NCI-H748 treated with DMSO at 0.1 percent for 48 hours (cell line): ENCODE data around the gene NTM.
A peak's percentile ranks its signal among the peaks of the same experiment; 100 is the strongest.

Experiments used
- DNase-seq: peaks from one replicate; lab custom pipeline; 2025; lab: John Stamatoyannopoulos, UW

NTM gene

DNA sequence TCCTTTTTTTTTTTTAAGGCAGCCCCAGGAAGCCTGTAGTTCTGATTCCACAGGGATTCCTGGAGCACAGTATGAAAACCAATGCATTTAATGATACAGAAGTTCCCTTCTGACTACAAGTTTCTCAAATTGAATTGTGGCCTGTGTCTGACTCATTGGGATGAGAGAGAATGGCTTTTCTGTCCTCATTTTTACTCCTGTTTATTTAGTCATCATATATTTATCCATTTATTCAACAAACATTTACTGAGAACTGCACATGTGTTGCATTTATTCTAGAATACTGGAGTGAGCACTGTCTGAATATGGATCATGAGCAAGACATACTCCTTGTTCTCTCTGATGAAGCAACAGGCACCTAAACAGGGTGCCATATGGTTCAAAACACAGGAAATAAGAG, 231.2 kb downstream of the NTM start:
- DNase-seq, result no peak

DNA sequence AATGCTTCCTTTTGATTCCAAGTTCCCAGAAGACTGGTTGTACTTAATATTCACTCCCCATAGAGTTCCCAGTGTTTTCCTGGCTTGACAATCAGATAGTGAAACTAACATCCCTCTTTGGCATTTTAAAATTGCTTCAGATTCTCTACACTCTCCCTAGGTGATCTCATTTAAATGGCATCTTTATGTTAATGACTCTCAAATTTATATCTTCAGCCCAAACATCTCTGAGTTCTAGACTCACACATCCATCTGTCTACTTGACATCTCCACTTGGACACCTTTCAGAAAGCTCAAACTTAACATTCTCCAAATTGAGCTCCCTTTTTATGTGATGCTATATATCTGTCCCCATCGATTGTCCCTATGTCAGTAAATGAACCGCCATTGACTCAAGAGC, 232.0 kb downstream of the NTM start:
- DNase-seq, result no peak

DNA sequence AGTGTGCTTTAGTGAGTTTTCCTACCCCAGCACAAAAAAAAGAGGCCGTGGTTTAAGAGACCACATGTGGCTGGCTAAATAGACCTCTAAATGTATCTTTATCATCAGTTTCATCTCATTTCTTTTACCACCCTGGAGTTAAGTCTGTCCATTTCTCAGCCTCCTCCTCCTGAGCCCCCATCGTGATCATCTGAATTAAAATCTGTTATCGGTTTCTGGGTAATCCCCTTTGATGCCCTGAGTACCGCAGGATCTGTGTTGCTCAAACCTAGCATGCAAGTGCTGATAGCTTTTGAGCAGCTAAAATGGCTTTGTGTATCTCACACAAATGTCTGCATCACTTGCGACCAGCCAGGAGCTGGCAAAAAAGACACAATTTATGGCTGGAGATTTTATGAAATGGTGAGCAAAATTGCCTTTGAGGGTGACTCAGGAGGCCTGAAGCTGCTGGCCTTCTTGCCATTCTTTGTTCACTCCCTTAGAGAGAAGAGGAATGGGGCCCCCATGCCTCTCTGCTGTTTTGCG, 236.5 kb downstream of the NTM start:
- no peak for DNase-seq

DNA sequence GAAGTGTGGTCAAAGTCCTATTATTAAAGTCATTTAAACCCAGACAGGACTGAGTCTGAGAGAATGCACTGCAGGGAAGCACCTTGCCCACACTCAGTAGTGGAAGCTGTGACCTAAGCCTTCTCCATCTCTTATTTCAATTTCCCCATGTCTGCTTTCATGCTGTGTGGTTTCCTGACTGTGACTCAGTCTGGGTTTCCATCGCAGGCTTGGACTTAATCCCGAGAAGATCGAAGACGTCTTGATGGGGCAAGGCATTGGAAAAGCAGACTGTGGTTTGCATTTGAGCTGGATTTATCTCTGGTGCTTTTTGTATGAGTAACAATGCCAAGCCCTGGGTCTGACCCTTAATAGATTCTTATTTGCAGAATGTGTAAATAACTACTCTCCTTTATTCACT, 238.9 kb downstream of the NTM start:
- no peak for DNase-seq

DNA sequence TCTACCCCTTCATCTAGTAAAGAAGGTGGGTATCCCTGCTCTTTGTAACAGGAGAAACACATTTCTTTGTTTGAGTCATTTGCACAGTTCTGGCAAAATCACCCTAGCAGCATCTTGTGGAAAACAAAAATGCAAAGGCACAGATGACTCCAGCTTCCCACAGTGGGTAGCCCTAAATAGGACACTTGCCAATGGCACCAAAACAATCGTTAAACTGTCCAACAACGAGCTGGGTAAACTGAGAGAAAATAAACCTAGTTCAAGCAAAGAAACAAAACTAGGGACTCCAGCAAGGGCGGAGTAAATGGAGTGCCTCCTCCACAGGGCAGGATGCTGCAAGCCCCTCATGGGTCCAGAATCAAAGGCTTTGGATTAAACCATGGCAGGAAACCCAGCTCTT, 239.5 kb downstream of the NTM start:
- no peak for DNase-seq

DNA sequence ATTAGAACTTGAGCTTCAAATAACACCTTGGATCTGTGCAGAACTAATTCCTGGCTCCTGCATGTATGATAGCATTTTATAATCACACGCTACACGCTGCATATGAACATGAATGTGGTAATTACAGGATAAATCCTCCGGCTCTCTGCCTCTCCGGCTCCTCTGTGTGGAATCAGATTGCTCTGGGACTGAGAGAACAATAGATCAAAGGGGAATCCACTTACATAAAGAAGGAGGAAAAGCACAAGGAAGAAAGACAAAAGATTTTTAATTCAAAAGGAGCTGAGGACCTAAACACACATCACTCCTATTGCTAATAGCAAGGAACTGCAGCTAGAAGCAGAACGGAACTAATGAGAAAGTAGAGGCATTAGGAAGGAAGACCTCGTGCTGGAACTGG, 240.9 kb downstream of the NTM start:
- no peak for DNase-seq

DNA sequence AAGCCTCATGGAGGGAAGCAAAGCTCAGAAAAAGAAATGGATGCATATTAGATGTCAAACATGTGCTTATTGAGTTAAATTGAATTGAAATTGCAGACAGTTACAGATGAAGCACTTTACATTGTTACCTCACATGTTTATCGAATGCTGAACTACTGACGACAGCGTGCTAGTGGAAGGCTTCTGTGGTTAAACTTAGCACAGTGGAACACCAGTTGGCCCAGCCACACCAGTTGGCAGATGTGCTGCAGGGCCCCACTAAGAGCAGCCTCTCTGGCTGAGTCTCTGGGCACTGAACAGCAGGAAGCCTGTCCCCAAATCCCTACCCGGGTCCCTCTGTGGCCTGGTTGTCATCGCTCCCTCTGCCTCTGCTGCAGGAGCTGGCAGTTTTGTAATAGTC, 242.1 kb downstream of the NTM start:
- no peak for DNase-seq

DNA sequence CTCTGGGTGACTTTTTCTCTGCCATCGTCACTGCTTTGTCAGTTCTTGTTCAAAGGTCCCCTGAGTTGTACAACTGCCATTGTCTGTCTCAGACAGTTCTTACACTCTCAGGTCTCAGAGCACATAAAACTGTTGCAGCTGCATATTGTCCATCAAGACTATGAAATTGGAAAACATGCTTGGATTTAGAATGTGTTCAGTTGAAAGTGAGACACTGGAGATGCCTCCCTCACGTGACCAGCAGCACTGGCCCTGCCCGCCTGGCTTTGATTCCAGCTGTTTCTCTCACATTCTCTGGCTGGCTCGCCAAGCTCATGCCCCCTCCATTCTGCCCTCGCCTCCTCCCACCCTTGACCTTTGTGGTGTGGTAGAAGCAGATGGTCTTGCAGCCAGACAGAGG, 244.2 kb downstream of the NTM start:
- no peak for DNase-seq

DNA sequence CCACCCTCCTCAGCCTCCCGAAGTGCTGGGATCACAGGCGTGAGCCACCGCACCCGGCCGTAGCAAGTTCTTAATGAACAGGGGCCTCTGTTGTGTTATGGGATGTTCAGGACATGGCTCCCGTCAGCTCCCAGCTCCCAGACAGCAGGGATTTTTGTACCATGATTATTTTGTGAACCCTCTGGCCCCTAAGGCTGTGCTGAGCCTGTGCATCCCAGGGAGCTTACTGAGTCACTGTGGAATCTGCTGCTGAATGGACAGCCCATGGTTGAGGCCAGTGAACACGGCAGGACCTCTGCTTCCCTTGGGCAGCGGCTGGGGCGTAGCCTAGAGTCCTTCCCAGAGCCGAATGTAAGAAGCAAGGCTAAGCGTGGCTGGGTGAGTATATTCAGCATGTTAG, 245.2 kb downstream of the NTM start:
- no peak for DNase-seq

DNA sequence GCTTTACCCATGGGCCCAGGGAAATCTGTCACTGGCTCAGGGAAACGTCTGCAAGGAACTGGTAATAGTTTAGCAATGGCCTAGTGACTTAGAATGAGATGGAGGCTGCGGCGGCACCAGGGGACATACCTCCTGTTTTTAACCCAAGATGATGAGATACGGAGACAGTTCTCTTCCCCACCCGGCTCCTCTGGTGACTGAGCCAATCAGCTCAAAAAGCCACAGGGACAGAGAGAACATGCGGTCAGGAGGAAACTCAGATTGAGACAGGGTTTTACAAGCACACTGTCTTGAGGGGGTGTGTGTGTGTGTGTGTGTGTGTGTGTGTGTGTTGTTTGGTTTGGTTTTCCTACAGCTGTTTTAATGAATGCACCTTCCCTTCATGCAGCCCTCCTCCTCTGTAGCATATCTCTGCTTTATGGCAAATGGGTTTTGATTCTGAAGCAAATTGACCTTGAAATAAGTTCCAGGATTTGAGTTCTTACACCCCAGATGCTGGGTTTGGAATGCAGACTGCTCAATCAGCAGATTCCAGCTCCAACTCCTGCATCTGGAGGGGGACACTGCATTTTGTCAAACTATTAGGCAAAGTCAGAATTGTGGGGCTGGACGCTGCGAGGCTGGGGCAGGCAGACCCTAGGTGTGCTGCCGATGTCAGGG, 246.2 kb downstream of the NTM start:
- no peak for DNase-seq

DNA sequence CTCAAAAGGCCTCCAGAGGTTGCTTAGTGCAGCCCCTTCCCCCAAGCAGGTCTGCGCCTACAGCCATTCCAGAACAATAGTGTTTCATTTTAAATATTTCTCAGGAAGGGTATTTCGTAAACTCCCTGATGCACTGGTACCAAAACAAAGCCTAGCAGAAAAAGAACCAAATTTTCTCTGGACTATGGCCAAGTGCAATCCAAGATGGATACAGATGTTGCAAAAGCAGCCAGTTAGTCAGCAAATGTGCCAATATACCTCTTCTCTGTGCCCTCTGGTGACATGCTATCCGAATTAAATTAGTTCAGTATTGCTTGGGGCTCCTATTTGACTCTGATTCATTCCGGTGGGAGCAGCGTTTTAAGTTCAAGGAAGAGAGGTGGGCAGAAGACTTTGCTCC, 247.8 kb downstream of the NTM start:
- DNase-seq, result no peak

DNA sequence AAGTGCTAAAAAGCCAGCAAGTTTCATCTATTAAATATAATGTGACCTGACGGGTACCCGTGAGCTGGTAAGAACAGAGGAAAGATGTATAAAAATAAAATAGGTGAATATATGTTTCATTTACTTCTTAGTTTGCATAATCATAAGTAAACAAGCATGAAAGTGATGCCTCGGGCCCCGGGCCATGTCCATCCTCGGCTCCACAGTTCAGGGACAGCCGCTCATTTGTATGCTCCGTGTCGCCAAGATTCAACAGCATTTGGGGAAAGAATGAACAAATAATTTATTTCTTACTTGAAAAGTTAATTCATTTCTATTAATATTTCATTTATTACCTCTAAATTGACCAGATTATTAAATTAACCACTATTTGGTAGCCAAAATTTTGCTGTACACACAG, 251.8 kb downstream of the NTM start:
- DNase-seq, result no peak

DNA sequence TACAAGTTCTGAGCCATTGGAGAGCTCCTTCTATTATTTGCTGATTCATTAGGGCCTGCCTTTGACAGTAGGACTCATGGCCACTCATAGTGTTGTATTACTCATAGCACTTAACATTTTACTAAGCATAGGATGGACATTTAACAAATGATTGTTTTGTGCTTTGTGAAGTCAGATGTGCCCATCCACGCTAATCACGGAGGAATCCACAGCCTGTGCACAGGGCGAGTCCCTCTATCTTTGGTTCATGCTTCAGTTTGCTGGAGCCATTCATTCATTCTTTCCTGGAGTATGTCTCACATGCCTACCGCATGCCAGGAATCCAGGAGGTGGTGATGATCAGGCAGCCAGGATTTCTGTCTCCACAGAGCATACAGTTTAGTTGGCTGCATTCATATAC, 254.1 kb downstream of the NTM start:
- no peak for DNase-seq

DNA sequence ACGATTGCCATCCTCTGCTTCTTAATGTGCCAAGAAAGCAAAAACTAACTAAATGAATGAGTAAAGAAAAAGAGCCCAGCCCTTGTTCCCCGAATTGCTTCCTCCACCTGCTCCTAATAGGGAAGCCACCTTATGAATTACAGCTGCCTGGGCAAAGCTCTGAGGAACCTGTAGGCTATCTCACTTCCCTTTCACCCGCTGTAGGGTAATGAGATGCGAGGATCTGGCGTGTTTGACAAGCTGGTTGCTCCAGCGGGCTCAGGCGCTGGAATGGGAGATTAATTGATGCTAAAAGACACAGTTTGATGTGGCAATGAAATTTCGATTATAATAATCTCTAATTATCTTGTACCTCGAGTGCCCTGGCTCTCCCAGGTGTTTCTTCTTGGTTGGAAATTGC, 256.4 kb downstream of the NTM start:
- no peak for DNase-seq

DNA sequence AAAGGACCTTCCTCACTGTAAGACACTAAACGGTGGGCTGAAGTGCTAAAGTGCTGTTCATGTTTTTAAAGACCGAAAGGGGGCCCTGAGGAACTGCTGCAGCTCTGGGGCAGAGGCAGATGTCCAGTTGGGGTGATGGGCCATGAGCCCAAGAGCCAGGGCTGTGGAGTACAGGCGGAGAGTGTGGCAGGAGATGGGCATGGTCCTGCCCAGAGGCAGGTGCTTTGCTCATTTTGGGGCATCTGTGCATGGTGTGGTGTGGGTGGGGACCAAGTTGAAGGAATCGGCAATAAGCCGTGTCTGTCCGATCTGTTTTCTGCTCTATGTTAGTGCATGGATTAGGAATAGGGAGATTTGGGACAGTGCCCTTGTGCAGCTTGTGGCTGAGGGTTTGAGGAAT, 258.3 kb downstream of the NTM start:
- DNase-seq, result no peak

DNA sequence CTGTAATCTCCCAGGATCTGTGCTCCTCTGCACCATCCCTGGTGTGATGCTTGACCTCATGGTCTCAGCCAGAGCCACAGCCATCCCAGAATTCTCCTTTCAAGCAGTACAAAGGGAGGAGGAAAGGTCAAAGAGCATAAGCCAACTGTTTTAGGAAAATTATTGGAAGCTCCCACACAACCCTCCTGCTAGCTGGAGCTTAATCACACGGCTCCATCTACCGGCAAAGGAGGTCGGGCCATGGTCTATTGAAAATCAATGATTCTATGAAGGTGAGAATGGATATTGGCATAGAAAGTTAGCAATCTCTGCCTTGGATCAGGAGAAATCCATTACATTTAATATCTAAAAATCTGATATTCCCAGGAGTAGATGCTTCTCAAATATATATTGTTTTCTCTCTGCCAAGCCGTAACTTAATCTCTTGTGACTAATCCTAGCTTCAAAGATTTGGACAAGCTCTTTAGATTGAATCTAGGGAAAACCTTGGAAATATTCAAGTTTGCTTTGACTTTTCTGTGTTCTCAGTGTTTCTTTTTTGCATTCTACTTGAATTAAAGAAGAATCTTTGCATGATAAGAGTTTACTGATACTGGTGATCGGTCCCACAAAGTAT, 259.6 kb downstream of the NTM start:
- no peak for DNase-seq

DNA sequence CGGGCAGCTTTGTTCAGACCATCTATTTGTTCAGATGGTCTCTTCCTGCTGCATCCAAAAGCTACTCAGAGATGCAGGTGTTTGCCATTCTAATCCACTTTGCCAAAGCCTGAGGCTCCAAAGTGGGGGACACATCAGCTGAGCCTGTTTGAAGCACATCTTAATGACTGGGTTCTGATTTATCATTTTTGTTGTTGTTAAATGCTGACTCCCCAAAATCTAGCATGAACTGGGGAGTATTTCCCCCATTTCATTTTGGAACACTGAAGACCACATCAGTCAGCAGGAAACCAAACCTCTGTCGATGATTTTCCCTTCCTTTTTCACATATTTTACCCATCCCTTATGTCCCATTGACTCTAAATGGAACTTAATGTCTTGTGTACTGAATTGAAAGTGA, 262.6 kb downstream of the NTM start:
- no peak for DNase-seq

DNA sequence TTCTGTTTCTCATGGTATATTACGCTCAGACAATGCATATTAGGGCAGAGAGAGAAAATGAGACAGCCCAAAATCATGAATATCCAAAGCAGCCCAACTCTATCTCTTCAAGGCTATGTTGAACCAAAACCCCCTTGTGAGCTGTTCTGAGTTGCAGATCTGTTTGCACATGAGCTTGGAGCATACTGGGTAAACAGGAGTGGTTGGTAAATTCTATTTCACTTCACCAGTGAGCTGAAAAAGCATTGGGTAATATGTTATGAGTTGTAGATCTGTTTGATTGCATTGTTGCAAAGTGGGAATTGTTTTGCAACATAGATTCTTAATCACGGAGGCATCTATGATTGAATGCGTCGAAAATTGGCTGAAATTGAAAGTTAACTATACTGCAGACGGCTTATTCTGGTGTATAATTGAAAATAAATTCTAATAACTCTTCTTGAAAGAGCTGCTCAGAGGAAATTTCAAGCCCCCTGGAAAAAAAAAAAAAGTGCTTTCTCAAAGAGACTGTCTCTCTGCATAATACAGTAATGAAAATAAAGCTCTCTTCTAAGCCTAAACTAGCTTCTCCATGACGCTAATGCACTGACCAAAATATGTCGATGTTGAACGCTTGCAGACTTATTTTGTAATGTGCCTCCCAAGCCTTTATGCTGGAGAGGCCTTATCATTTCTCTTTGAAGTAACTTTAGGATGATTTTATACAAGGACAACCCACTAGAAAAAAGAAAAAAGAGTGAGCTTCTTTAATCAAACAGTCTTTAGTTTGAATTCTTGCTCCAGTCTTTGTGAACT, 263.7 kb downstream of the NTM start:
- no peak for DNase-seq

DNA sequence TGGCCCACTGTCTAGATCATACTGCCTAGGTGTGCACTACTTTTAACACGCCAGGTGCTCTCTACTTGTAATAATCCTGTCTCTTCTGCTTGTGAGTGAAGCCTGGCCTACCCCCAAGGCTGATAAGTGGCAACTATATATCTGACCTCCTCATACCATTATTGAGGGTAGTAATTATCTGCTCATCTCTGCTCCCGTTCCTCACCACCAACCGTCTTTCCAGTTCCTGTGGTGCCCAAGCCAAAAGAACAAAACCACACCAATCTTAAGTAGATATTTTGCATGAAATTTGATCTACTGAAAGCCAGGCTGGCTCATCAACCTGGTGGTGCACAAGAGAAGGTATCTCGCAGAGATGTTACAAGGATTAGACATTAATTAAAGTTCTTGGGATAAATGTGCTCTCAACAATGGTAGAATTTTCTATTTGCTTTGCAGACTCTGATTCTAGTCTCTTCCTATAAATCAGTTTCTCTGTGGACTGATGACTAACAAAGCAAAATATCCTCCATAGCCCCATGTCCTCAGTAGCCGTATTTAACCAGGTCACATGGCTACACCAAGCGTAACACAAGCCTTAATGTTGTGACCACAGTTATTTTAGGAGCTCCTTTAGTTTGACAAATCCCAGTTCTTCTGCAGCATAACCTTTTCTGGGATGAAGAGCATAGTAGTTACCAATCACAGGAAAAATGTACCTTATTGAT, 267.2 kb downstream of the NTM start:
- DNase-seq, result no peak

DNA sequence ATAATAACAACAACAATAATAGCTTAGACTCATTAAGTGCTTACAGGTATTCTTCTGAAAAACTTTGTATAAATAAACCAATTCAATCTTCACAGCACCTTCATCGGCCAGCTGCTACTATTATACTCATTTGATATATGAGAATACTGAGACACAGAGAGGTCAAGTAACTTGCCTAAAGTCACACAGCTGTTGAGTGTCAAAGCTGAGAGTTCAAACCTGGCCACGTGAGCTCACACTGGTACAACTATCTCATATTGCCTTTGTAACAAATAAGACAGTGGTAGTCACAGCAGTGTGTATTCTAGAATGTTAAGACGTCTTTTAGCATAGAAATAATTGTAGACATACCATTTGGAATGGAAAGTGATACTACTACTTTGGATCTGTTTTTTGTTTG, 268.5 kb downstream of the NTM start:
- DNase-seq, result no peak

DNA sequence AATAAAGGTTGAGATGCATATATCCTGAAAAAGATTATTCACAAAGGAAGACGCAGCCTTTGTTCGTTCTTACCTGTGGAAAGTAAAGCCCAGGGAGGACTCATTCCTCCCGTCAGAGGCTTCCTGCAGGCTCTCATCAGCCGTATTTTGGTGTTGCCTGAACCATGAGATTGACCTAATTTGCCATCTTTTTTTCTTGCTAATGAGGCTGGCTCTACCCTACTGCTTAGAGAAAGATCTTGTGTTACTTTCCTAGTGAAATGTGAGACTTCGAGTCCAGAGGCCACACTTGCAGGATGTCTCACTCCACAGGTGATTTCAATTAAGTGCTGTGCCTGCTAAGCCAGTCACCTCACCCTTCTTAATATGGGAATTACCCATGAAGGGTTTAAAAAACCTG, 269.9 kb downstream of the NTM start:
- no peak for DNase-seq

DNA sequence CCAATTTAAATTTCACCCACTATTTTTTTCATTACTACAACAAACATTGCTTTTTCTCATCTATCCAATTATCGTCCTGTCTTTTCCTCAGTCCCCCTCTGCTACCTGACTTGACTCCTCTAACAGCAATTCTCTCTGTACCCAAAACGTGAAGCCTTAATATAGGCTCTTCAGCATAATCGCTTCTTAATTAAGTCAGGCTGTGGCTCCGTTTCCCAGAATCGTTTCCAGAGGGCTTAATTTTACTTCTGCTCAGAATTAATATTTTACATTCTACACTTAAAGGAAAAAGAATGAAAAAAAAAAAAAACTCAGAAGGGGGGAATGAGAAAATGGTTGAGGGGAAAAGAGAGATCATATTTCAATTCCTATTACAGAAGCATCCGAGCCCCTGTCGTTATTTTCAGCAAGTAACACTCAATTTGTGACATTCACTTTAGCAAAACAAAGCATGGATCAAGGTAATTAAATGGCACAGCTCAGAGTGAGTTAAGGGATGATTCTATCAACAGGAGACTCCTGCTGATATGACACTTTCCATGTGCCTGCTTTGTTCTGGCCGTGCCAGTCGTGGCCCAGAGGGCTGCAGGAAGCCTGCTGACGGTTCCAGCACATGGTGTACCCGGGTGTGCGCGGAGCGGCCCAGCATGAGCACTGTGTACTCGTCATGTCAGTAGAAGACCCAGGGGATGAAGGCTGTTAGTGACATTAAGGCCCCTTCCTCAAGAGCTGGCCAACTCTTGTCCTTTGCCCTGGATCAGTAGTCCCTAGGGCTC, 272.5 kb downstream of the NTM start:
- peak; percentile 5 for DNase-seq
